Pancreas (tissue), 10 donors: ENCODE results near the gene GAB3. TPM values are rescaled to one million over a fixed set of nuclear protein-coding genes. Genes with fewer than 3 reads are reported as not detected.

Experiments used
- ATAC-seq, 4 donors: fragments of 200-7000 bp; cut with Tn5 transposase; one replicate each; pipeline versions ENCODE4 v1.8.0 to v1.9.1; 2020; ENCODE audit warnings: mild to moderate bottlenecking in 4 of 4, moderate library complexity in 4 of 4
- DNase-seq, 6 donors: peaks; one replicate each; pipeline ENCODE4 v3.0.0-alpha.2; 2020
- FAIRE-seq: peaks from 2 replicates; lab custom pipeline; 2012; peaks lifted over from hg19 to GRCh38; lab: Jason Lieb, UNC
- H3K27ac ChIP-seq, 4 donors: fragments of 200-600 bp; sonication (generic); 1 replicate in 3 of 4; 2 replicates in 1 of 4; pipeline versions ENCODE4 v1.5.0 to v1.8.0; 2020
- H3K27me3 ChIP-seq, 4 donors: fragments of 200-600 bp; one replicate each; pipeline ENCODE4 v1.8.0; 2021
- H3K36me3 ChIP-seq, 3 donors: fragments of 200-600 bp; sonication (generic) in 1 of 3; one replicate each; pipeline versions ENCODE4 v1.5.0 to v1.8.0; 2020 to 2021
- H3K4me1 ChIP-seq, 3 donors: fragments of 200-600 bp; one replicate each; pipeline ENCODE4 v1.8.0; 2021
- H3K4me3 ChIP-seq, 4 donors: fragments of 200-600 bp; sonication (generic) in 2 of 4; one replicate each; pipeline versions ENCODE4 v1.5.0 to v1.8.0; 2020 to 2021
- H3K9me3 ChIP-seq, 4 donors: fragments of 200-600 bp; one replicate each; pipeline ENCODE4 v1.8.0; 2021
- CTCF ChIP-seq, 4 donors: fragments of 200-600 bp; sonication (generic) in 3 of 4; IDR thresholded peaks; one replicate each; pipeline versions ENCODE4 v1.5.0 to v1.8.0; 2021; ENCODE audit warnings: antibody characterized with exemption in 4 of 4
- WGBS, 2 donors: extraction: QIAGEN DNeasy Blood & Tissue Kit; methylation state at CpG; one replicate each; pipeline ENCODE4 v1.1.7; 2013; 5-methylcytosine and 5-hydroxymethylcytosine counted together
- intact Hi-C, 3 donors: fragments of 100-400 bp; cut with DNase I; formaldehyde crosslinking; loops; one replicate each; pipeline versions ENCODE4 v1.11.1 to v1.14.2; 2022
- polyA plus RNA-seq, 2 donors: library from polyadenylated mRNA; stranded (reverse); fragments of 200-250 nt; gene quantifications; one replicate each; pipeline ENCODE4 v1.2.3, GENCODE V29; 2013
- total RNA-seq, 6 donors: library from RNA; stranded (reverse); fragmentation: NEBNext Ultra II Directional in 4 of 6; extraction: Animal tissue kit (Norgen Biotek cat#: 25700) in 4 of 6; gene quantifications; one replicate each; pipeline versions ENCODE4 v1.2.1 to v1.2.4, GENCODE V29; 2021 to 2023
- donor health status: healthy with polysubstance abuse.
- donor health status: DM: no; HTN: no; CAD: no; lungs with moderate emphysema.
- donor health status: DM: no; HTN: no; CAD: no.
- donor health status: control.
- donor health status: control.
- donor health status: Bipolar disorder and iron deficiency.
- donor health status: DM: yes; HTN: yes; CAD: no.
- donor health status: DM: no; HTN: no; CAD: no.
- donor health status: DM: no; HTN: no; CAD: no.
- donor health status: DM: yes; HTN: yes; CAD: no.

Gene GAB3
- total and polyA plus RNA-seq, 8 donors: 1.2 to 4.0 (median 1.4) TPM

- Histone ChIP-seq H3K27me3 (no peaks in the 10 kb centered on the region), H3K4me1 (peaks cover 0 to 7% (median 7%) of the 10 kb centered on the region in 3 donors), H3K4me3 (no peak overlapping the region), H3K27ac (no peak overlapping the region), H3K9me3 (no peaks in the 10 kb centered on the region), H3K36me3 (no peaks in the 10 kb centered on the region)
- no peak for DNase-seq
- no peak for TF ChIP-seq CTCF (IDR thresholded peaks at IDR 0.05)
- 55 to 57% methylated on average over 7 of the region's 7 CpGs for WGBS, 2 donors
- ATAC-seq: peak in 1 of 4 donors; percentile 27
- intact Hi-C loops: no loop called here
- FAIRE-seq: peak; percentile 65
These were observed 42.4 kb upstream of the GAB3 start for GRCh38 chrX:154793084-154793795.

- WGBS, 2 donors: 80 to 86% methylated on average over 8 of the region's 8 CpGs
- no peak for TF ChIP-seq CTCF (IDR thresholded peaks at IDR 0.05)
- Histone ChIP-seq H3K36me3 (no peaks in the 10 kb centered on the region), H3K27me3 (no peaks in the 10 kb centered on the region), H3K4me1 (peaks cover 0 to 7% (median 7%) of the 10 kb centered on the region in 3 donors), H3K27ac (peak overlapping the region in 2 of 4 donors; percentile 10 to 20), H3K9me3 (no peaks in the 10 kb centered on the region), H3K4me3 (no peak overlapping the region)
- FAIRE-seq: no peak
- intact Hi-C loops: no loop called here
- peak in 1 of 4 donors; percentile 18 for ATAC-seq
- DNase-seq: no peak
These were observed 41.1 kb upstream of the GAB3 start for GRCh38 chrX:154791939-154792338.

- Histone ChIP-seq H3K27ac (peak overlapping the region in 1 of 4 donors; percentile 20), H3K4me1 (peaks cover 0 to 7% (median 7%) of the 10 kb centered on the region in 3 donors), H3K36me3 (no peaks in the 10 kb centered on the region), H3K27me3 (no peaks in the 10 kb centered on the region), H3K4me3 (no peak overlapping the region), H3K9me3 (no peaks in the 10 kb centered on the region)
- ATAC-seq (peak; percentile 35 to 83 (median 78)), FAIRE-seq (no peak), DNase-seq (no peak)
- intact Hi-C loops: no loop called here
- WGBS, 2 donors: 56 to 67% methylated on average over 4 of the region's 4 CpGs
- TF ChIP-seq CTCF (IDR thresholded peaks at IDR 0.05): no peak
These were observed 40.6 kb upstream of the GAB3 start for GRCh38 chrX:154791467-154791866.

GRCh38 chrX:154785716-154786115 lies 34.8 kb upstream of the GAB3 start:
- intact Hi-C loops: no loop called here
- H3K4me3 ChIP-seq: no peak overlapping the region
- FAIRE-seq (no peak), ATAC-seq (peak in 1 of 4 donors; percentile 21), DNase-seq (no peak)
- no peaks in the 10 kb centered on the region for H3K36me3 ChIP-seq
- no peaks in the 10 kb centered on the region for H3K9me3 ChIP-seq
- TF ChIP-seq CTCF (IDR thresholded peaks at IDR 0.05): no peak
- no peaks in the 10 kb centered on the region for H3K4me1 ChIP-seq
- WGBS, 2 donors: 52 to 53% methylated on average over 6 of the region's 6 CpGs
- no peak overlapping the region for H3K27ac ChIP-seq
- H3K27me3 ChIP-seq: no peaks in the 10 kb centered on the region
